Activated CD4-positive, alpha-beta T cell treated with anti-CD3 and anti-CD28 coated beads for 36 hours (primary cell): ENCODE results near the gene SLX4IP. TPM values are rescaled to one million over a fixed set of nuclear protein-coding genes. Genes with fewer than 3 reads are reported as not detected.

ENCODE experiments used
- ATAC-seq: fragments of 200-7000 bp; cut with Tn5 transposase; one replicate; pipeline ENCODE4 v1.10.0; 2021; ENCODE audit warnings: mild to moderate bottlenecking, moderate library complexity
- CTCF ChIA-PET: fragments of 350-600 bp; sonication (Branson Sonifier 250); formaldehyde crosslinking; loops from one replicate; lab custom pipeline; 2021; ENCODE audit warnings: antibody characterized with exemption; lab: Charles Lee
- POLR2A ChIA-PET: fragments of 350-600 bp; sonication (Branson Sonifier 250); formaldehyde crosslinking; loops from one replicate; lab custom pipeline; 2021; ENCODE audit warnings: antibody characterized with exemption, inconsistent platforms; lab: Charles Lee
- DNase-seq: peaks from one replicate; pipeline ENCODE4 v3.0.0-alpha.2; 2020
- H3K27ac Mint-ChIP-seq: one replicate; pipeline ENCODE4 v1.8.0; 2021; ENCODE audit warnings: mixed read lengths
- H3K27me3 Mint-ChIP-seq: one replicate; pipeline ENCODE4 v1.8.0; 2021; ENCODE audit warnings: mixed read lengths
- H3K36me3 Mint-ChIP-seq: one replicate; pipeline ENCODE4 v1.8.0; 2021; ENCODE audit warnings: low read depth, mixed read lengths
- H3K4me1 Mint-ChIP-seq: one replicate; pipeline ENCODE4 v1.8.0; 2021; ENCODE audit warnings: mixed read lengths
- H3K4me3 Mint-ChIP-seq: one replicate; pipeline ENCODE4 v1.8.0; 2021; ENCODE audit warnings: mild to moderate bottlenecking, moderate library complexity, mixed read lengths
- H3K9me3 Mint-ChIP-seq: one replicate; pipeline ENCODE4 v1.8.0; 2021; ENCODE audit warnings: low read depth, mixed read lengths
- intact Hi-C, 2 experiments: fragments of 100-400 bp; cut with DNase I in 1 of 2; cut with micrococcal nuclease in 1 of 2; formaldehyde crosslinking; loops; one replicate each; pipeline versions ENCODE4 v1.14.2 to v1.15.1; 2022 to 2024; cut with DNase I, micrococcal nuclease
- total RNA-seq, 2 experiments: library from RNA; stranded (reverse); gene quantifications; one replicate each; pipeline ENCODE4 v1.2.3, GENCODE V29; 2021

The SLX4IP gene
- total RNA-seq, 2 experiments from 2014 or later = 7.4 to 7.8 TPM

GRCh38 chr20:10671919-10672623 is 237.0 kb downstream of the SLX4IP start:
- Mint-ChIP-seq H3K4me3 (peak overlapping the region; percentile 71), H3K4me1 (peaks cover 21% of the 10 kb centered on the region), H3K27me3 (peaks cover 60% of the 10 kb centered on the region), H3K36me3 (no peaks in the 10 kb centered on the region), H3K9me3 (no peaks in the 10 kb centered on the region), H3K27ac (no peak overlapping the region)
- DNase-seq = peak; percentile 46
- intact Hi-C loops = loop anchor here (2.0 to 5.0 kb wide), 7 partner anchors 69 to 1220 kb away; no protein-coding TSS in a partner anchor
- ChIA-PET POLR2A (interaction anchor here (0.7 to 1.1 kb wide), 2 partner anchors 11 to 73 kb away, joined by 3 to 4 read pairs; no protein-coding TSS in a partner anchor), CTCF (interaction anchor here (0.7 to 1.3 kb wide), 3 partner anchors 23 to 75 kb away, joined by 3 to 7 read pairs (median 3); no protein-coding TSS in a partner anchor)
- no peak for ATAC-seq

- H3K9me3 Mint-ChIP-seq = no peaks in the 10 kb centered on the region
- CTCF ChIA-PET = interaction anchor here (0.7 to 1.9 kb wide), 3 partner anchors 69 to 238 kb away, joined by 3 to 7 read pairs (median 4); partner anchors contain the start of genes MKKS and SLX4IP
- peak; percentile 75 for DNase-seq
- intact Hi-C loops = loop anchor here (1.0 to 5.0 kb wide), 8 partner anchors 70 to 1220 kb away; partner anchors contain the start of gene MKKS (in 1 of the 2)
- H3K27ac Mint-ChIP-seq = no peak overlapping the region
- H3K27me3 Mint-ChIP-seq = peaks cover 57% of the 10 kb centered on the region
- POLR2A ChIA-PET = interaction anchor here (0.7 to 1.1 kb wide), 2 partner anchors 12 to 74 kb away, joined by 3 to 4 read pairs; no protein-coding TSS in a partner anchor
- H3K4me3 Mint-ChIP-seq = peak overlapping the region; percentile 71
- no peaks in the 10 kb centered on the region for H3K36me3 Mint-ChIP-seq
- peak; percentile 12 for ATAC-seq
- H3K4me1 Mint-ChIP-seq = peaks cover 21% of the 10 kb centered on the region
These were observed 237.6 kb downstream of the SLX4IP start for GRCh38 chr20:10672624-10673127.

- H3K27me3 Mint-ChIP-seq = peaks cover 60% of the 10 kb centered on the region
- H3K9me3 Mint-ChIP-seq = no peaks in the 10 kb centered on the region
- H3K4me1 Mint-ChIP-seq = peaks cover 21% of the 10 kb centered on the region
- POLR2A ChIA-PET = no interaction called here
- no peak overlapping the region for H3K27ac Mint-ChIP-seq
- peak overlapping the region; percentile 71 for H3K4me3 Mint-ChIP-seq
- CTCF ChIA-PET = interaction anchor here (1.9 kb wide), 1 partner anchor 239 kb away, joined by 4 read pairs; the partner anchor contains the start of genes MKKS and SLX4IP
- ATAC-seq = no peak
- H3K36me3 Mint-ChIP-seq = no peaks in the 10 kb centered on the region
- DNase-seq = peak; percentile 41
- intact Hi-C loops = loop anchor here (1.0 to 5.0 kb wide), 8 partner anchors 71 to 1219 kb away; partner anchors contain the start of gene MKKS (in 1 of the 2)
These were observed 238.2 kb downstream of the SLX4IP start for GRCh38 chr20:10673176-10673841.

- peak; percentile 78 for ATAC-seq
- ChIA-PET CTCF (interaction anchor here (1.9 kb wide), 1 partner anchor 239 kb away, joined by 4 read pairs; the partner anchor contains the start of genes MKKS and SLX4IP), POLR2A (no interaction called here)
- intact Hi-C loops = loop anchor here (1.0 to 5.0 kb wide), 11 partner anchors 71 to 1218 kb away; partner anchors contain the start of genes MKKS (in 2 of the 2) and SLX4IP (in 1 of the 2)
- Mint-ChIP-seq H3K27ac (no peak within 1 kb of the TSS), H3K4me3 (peak within 1 kb of the TSS; percentile 71), H3K27me3 (peaks cover 62% of the 10 kb centered on the region), H3K4me1 (peaks cover 21% of the 10 kb centered on the region), H3K9me3 (no peaks in the 10 kb centered on the region), H3K36me3 (no peaks in the 10 kb centered on the region)
- DNase-seq = peak; percentile 86
These were observed 239.0 kb downstream of the SLX4IP start, which contains the start of gene JAG1 for GRCh38 chr20:10673842-10674683. JAG1 (minus strand) TSS chr20:10673999; CDS start chr20:10673530, 469 bp downstream.

- peaks cover 56% of the 10 kb centered on the region for H3K27me3 Mint-ChIP-seq
- CTCF ChIA-PET = interaction anchor here (0.6 to 1.9 kb wide), 3 partner anchors 23 to 240 kb away, joined by 3 to 4 read pairs (median 3); partner anchors contain the start of genes MKKS and SLX4IP
- ATAC-seq (peak; percentile 37), DNase-seq (peak; percentile 75)
- no peaks in the 10 kb centered on the region for H3K9me3 Mint-ChIP-seq
- no peaks in the 10 kb centered on the region for H3K36me3 Mint-ChIP-seq
- peaks cover 21% of the 10 kb centered on the region for H3K4me1 Mint-ChIP-seq
- POLR2A ChIA-PET = interaction anchor here (0.7 kb wide), 1 partner anchor 79 kb away, joined by 3 read pairs; no protein-coding TSS in a partner anchor
- intact Hi-C loops = loop anchor here (1.0 to 5.0 kb wide), 8 partner anchors 77 to 1217 kb away; partner anchors contain the start of genes MKKS (in 1 of the 2) and SLX4IP (in 1 of the 2)
- H3K27ac Mint-ChIP-seq = no peak overlapping the region
- peak overlapping the region; percentile 2 for H3K4me3 Mint-ChIP-seq
These were observed 239.8 kb downstream of the SLX4IP start for GRCh38 chr20:10674684-10675449.

- DNase-seq (no peak), ATAC-seq (no peak)
- ChIA-PET POLR2A (interaction anchor here (0.7 kb wide), 1 partner anchor 79 kb away, joined by 3 read pairs; no protein-coding TSS in a partner anchor), CTCF (no interaction called here)
- Mint-ChIP-seq H3K4me1 (peaks cover 21% of the 10 kb centered on the region), H3K27ac (no peak overlapping the region), H3K27me3 (peaks cover 50% of the 10 kb centered on the region), H3K36me3 (no peaks in the 10 kb centered on the region), H3K9me3 (no peaks in the 10 kb centered on the region), H3K4me3 (no peak overlapping the region)
- intact Hi-C loops = loop anchor here (2.0 kb wide), 2 partner anchors 123 to 241 kb away; partner anchors contain the start of genes MKKS (in 1 of the 2) and SLX4IP (in 1 of the 2)
These were observed 240.3 kb downstream of the SLX4IP start for GRCh38 chr20:10675450-10675848.

- Mint-ChIP-seq H3K36me3 (no peaks in the 10 kb centered on the region), H3K27ac (no peak overlapping the region), H3K27me3 (peaks cover 46% of the 10 kb centered on the region), H3K4me1 (peaks cover 16% of the 10 kb centered on the region), H3K9me3 (no peaks in the 10 kb centered on the region), H3K4me3 (no peak overlapping the region)
- POLR2A ChIA-PET = no interaction called here
- DNase-seq (no peak), ATAC-seq (no peak)
- intact Hi-C loops = no loop called here
- CTCF ChIA-PET = interaction anchor here (0.9 to 1.5 kb wide), 3 partner anchors 21 to 252 kb away, joined by 3 to 4 read pairs (median 3); no protein-coding TSS in a partner anchor
These were observed 241.4 kb downstream of the SLX4IP start for GRCh38 chr20:10676518-10676917.
